K562 (cell line): ENCODE measurements around the gene DHTKD1. TPM values are rescaled to one million over a fixed set of nuclear protein-coding genes. Genes with fewer than 3 reads are reported as not detected.
A peak's percentile ranks its signal among the peaks of the same experiment; 100 is the strongest.

Experiments
- ATF7 ChIP-seq: fragments of 450-650 bp; IDR thresholded peaks from 2 replicates; pipeline ENCODE4 v1.7.1; 2014; ENCODE audit warnings: mild to moderate bottlenecking, moderate library complexity
- ERF ChIP-seq: fragments of 450-650 bp; formaldehyde crosslinking; IDR thresholded peaks from 2 replicates; pipeline ENCODE4 v1.4.0; 2020; ENCODE audit warnings: mild to moderate bottlenecking, mixed read lengths
- FOXJ2 ChIP-seq: fragments of 200-800 bp; sonication (Bioruptor generic); IDR thresholded peaks from 2 replicates; pipeline ENCODE4 v1.6.1; 2016; ENCODE audit warnings: missing genetic modification characterization, missing compliant biosample characterization
- FOXK1 ChIP-seq: sonication (generic); formaldehyde crosslinking; IDR thresholded peaks from 2 replicates; pipeline ENCODE4 v1.8.0; 2022; ENCODE audit warnings: missing genetic modification reagents, mild to moderate bottlenecking, borderline replicate concordance
- HDAC1 ChIP-seq, 2 experiments: fragments of 450-650 bp; IDR thresholded peaks; 2 replicates each; pipeline ENCODE4 v1.6.1; 2016 to 2017; ENCODE audit warnings: inconsistent platforms in 1 of 2, mild to moderate bottlenecking in 1 of 2, moderate library complexity in 1 of 2
- IRF2 ChIP-seq: sonication (generic); formaldehyde crosslinking; IDR thresholded peaks from 2 replicates; pipeline ENCODE4 v1.8.1; 2022; ENCODE audit warnings: mild to moderate bottlenecking, missing genetic modification reagents
- LCOR ChIP-seq: sonication (generic); formaldehyde crosslinking; IDR thresholded peaks from 2 replicates; pipeline ENCODE4 v1.8.0; 2022; ENCODE audit warnings: mild to moderate bottlenecking, missing genetic modification reagents
- MED1 ChIP-seq: sonication (generic); formaldehyde crosslinking; IDR thresholded peaks from 2 replicates; pipeline ENCODE4 v1.8.1; 2023; ENCODE audit warnings: missing genetic modification reagents, borderline replicate concordance
- MYBL2 ChIP-seq, 2 experiments: fragments of 450-650 bp in 1 of 2; sonication (generic) in 1 of 2; formaldehyde crosslinking in 1 of 2; IDR thresholded peaks; 2 replicates each; pipeline versions ENCODE4 v1.6.1 to v1.8.1; 2017 to 2022; ENCODE audit warnings: borderline replicate concordance in 1 of 2, inconsistent platforms in 1 of 2, low read depth in 1 of 2, mild to moderate bottlenecking in 1 of 2, missing genetic modification reagents in 1 of 2, moderate library complexity in 1 of 2
- NFE2L1 ChIP-seq: fragments of 450-650 bp; IDR thresholded peaks from 2 replicates; pipeline ENCODE4 v1.6.1; 2016; ENCODE audit warnings: missing genetic modification characterization, low read depth, mild to moderate bottlenecking, missing compliant biosample characterization, moderate library complexity, borderline replicate concordance
- RBM15 ChIP-seq: fragments of 200-400 bp; formaldehyde crosslinking; IDR thresholded peaks from 2 replicates; pipeline ENCODE4 v1.6.1; 2018; ENCODE audit warnings: mild to moderate bottlenecking, low read length, moderate library complexity; ENCODE audit not compliant: insufficient read depth
- RCOR1 ChIP-seq, 2 experiments: IDR thresholded peaks; 2 replicates each; pipeline ENCODE4 v1.6.1; 2012; ENCODE audit warnings: low read depth in 2 of 2, low read length in 2 of 2, borderline replicate concordance in 1 of 2, improper control_type of control experiment in 1 of 2
- SAP30 ChIP-seq: fragments of 200-600 bp; sonication (generic); IDR thresholded peaks from 2 replicates; pipeline ENCODE4 v1.6.1; 2012; ENCODE audit warnings: borderline replicate concordance, low read depth, mild to moderate bottlenecking, moderate library complexity, low read length, control low read depth, inconsistent platforms; ENCODE audit not compliant: insufficient read depth, poor library complexity, severe bottlenecking
- SMAD4 ChIP-seq: fragments of 250-450 bp; sonication (Bioruptor Pico); conservative IDR thresholded peaks from 2 replicates; pipeline ENCODE4 v1.8.0; 2021; ENCODE audit warnings: inconsistent platforms, mild to moderate bottlenecking, moderate library complexity
- SMARCA4 ChIP-seq: fragments of 450-650 bp; IDR thresholded peaks from 2 replicates; pipeline ENCODE4 v1.6.1; 2016
- SMARCE1 ChIP-seq: fragments of 450-650 bp; IDR thresholded peaks from 2 replicates; pipeline ENCODE4 v1.7.1; 2016; ENCODE audit warnings: mild to moderate bottlenecking
- SP2 ChIP-seq: IDR thresholded peaks from 2 replicates; pipeline ENCODE4 v1.6.1; 2011; ENCODE audit warnings: mild to moderate bottlenecking, low read depth, low read length, moderate library complexity; ENCODE audit not compliant: poor library complexity, severe bottlenecking; ENCODE audit errors: extremely low read depth
- TAF7 ChIP-seq: fragments of 450-650 bp; IDR thresholded peaks from 2 replicates; pipeline ENCODE4 v1.6.1; 2016; ENCODE audit warnings: missing genetic modification characterization, missing compliant biosample characterization
- TCFL5 ChIP-seq: fragments of 250-450 bp; sonication (Bioruptor Pico); conservative IDR thresholded peaks from 2 replicates; pipeline ENCODE4 v1.6.1; 2021; ENCODE audit warnings: mild to moderate bottlenecking, moderate library complexity, matching md5 sums
- TFAM ChIP-seq: fragments of 250-450 bp; sonication (Bioruptor Pico); conservative IDR thresholded peaks from 2 replicates; pipeline ENCODE4 v1.5.0; 2021; ENCODE audit warnings: mild to moderate bottlenecking, moderate library complexity
- ZNF316 ChIP-seq: fragments of 450-650 bp; IDR thresholded peaks from 2 replicates; pipeline ENCODE4 v1.6.1; 2016
- ZNF668 ChIP-seq: fragments of 250-450 bp; sonication (Bioruptor Pico); IDR thresholded peaks from 2 replicates; pipeline ENCODE4 v1.8.0; 2022; ENCODE audit warnings: mild to moderate bottlenecking, inconsistent platforms
- ZNF717 ChIP-seq: fragments of 250-450 bp; sonication (Bioruptor Pico); IDR thresholded peaks from 2 replicates; pipeline ENCODE4 v1.5.0; 2021
- polyA plus RNA-seq, 8 experiments: library from polyadenylated mRNA; depleted of rRNA in 4 of 8; stranded (reverse) in 5 of 8; unstranded in 3 of 8; fragments of >200 nt; fragmentation: Nextera tagmentation in 2 of 8; fragmentation: Illumina TruSeq in 1 of 8; extraction: Ambion mirVana in 2 of 8; extraction: Trizol in 1 of 8; gene quantifications; 2 replicates each; pipeline versions ENCODE4 v1.2.1 to v1.2.3, GENCODE V29; 2011 to 2014; ENCODE audit warnings: inconsistent platforms in 1 of 8, missing spikeins in 1 of 8
- total RNA-seq, 7 experiments: library from RNA; depleted of rRNA in 6 of 7; stranded (reverse); fragments of >200 nt in 6 of 7; fragmentation: Illumina TruSeq in 2 of 7; extraction: Trizol in 2 of 7; gene quantifications; 2 replicates each; pipeline versions ENCODE4 v1.2.1 to v1.2.3, GENCODE V29; 2011 to 2021; ENCODE audit warnings: low replicate concordance in 1 of 7
- TF ChIP-seq, protein P1 (sequence below): fragments of 450-650 bp; IDR thresholded peaks from 2 replicates; pipeline ENCODE4 v1.6.1; 2016; ENCODE audit warnings: missing biosample characterization, missing genetic modification characterization
- TF ChIP-seq, protein P2 (sequence below), 2 experiments: fragments of 450-650 bp in 1 of 2; sonication (generic) in 1 of 2; formaldehyde crosslinking; conservative IDR thresholded peaks; 2 replicates each; pipeline versions ENCODE4 v1.4.0 to v1.8.1; 2020 to 2022; ENCODE audit warnings: mild to moderate bottlenecking in 1 of 2, missing genetic modification reagents in 1 of 2

Gene DHTKD1
- total and polyA plus RNA-seq, 9 of the 15 experiments (the other 6 are each of a cell fraction or from before 2014, with no cell fraction given) = 3.1 to 19.7 (median 6.8) TPM

DNA sequence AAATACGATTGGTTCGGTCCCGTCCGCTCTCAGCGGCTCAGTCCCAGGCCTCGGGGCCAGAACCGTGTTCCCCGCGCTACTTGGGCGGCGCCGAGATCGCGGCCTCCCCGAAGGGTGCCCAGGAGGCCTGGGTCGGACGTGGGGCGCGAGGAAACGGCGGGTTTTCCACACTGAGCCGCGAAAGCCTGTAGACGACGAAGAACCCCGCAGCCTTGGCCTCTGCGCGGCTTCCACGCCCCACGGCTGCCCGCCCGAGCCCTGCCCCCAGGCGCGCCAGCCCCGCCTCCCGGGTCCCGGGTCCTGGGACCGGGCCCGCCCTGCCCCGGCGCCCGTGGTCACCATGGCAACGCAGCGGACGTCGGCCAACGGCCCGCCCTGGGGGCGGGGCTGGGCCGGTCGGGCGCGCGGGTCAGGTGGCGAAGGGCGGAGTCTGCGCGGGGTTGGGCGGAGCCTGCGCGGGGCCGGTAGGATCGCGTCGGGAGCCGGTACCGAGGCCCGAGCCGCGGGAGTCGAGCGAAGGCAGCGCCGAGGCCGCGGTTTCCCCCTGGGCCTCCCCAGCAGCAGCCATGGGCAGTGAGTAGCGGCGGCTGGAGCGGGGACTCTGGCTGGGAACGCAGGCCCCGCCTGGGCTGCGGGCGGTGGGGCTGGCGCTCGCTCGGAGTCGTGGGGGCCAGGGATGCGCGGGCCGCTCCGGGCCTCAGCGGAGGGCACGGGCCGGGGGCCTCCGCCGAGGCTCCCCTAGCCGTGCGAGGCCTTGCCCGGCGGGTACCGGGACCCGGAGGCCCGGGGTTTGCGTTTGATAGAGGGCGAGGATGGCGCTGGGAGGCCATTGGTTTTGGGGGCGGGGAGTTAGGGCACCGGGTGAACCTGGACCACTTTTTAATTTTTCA lies 60.7 kb downstream of the DHTKD1 start, which contains the start of gene SEC61A2 (continued):
- TF ChIP-seq LCOR (CRISPR knock-in tag) (no peak), RBM15 (no peak), ZNF316 (0 out of 2 replicates have a peak, but pooled peaks have one; percentile 35), SAP30 (peak; percentile 36), SMARCA4 (no peak), ERF (CRISPR knock-in tag) (no peak), ATF7 (0 out of 2 replicates have a peak, but pooled peaks have one; percentile 61), RCOR1 (IDR thresholded peaks at IDR 0.05; ENCODE audit: borderline replicate concordance in 1 of 2, low read depth in 2 of 2, low read length in 2 of 2) (no peak), NFE2L1 (no peak), ZNF717 (CRISPR knock-in tag) (no peak), MED1 (CRISPR knock-in tag) (no peak), SP2 (no peak), SMARCE1 (no peak), IRF2 (CRISPR knock-in tag) (no peak), ZNF668 (no peak), HDAC1 (IDR thresholded peaks at IDR 0.05) (peak in 1 of 2 experiments; percentile 53; a peak in 2 of 4 replicates), SMAD4 (CRISPR knock-in tag) (peak; percentile 65), TCFL5 (CRISPR knock-in tag) (no peak), TAF7 (tag) (0 out of 2 replicates have a peak, but pooled peaks have one; percentile 40), FOXK1 (CRISPR knock-in tag) (no peak), FOXJ2 (tag) (no peak; the same call in 1 of the 2 replicates), TFAM (no peak), MYBL2 (IDR thresholded peaks at IDR 0.05; ENCODE audit: low read depth) (no peak), MYBL2 (CRISPR knock-in tag; IDR thresholded peaks at IDR 0.05; ENCODE audit: borderline replicate concordance) (no peak)
- TF ChIP-seq, protein P1, sequence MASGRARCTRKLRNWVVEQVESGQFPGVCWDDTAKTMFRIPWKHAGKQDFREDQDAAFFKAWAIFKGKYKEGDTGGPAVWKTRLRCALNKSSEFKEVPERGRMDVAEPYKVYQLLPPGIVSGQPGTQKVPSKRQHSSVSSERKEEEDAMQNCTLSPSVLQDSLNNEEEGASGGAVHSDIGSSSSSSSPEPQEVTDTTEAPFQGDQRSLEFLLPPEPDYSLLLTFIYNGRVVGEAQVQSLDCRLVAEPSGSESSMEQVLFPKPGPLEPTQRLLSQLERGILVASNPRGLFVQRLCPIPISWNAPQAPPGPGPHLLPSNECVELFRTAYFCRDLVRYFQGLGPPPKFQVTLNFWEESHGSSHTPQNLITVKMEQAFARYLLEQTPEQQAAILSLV (tag) = no peak
- TF ChIP-seq, protein P2, sequence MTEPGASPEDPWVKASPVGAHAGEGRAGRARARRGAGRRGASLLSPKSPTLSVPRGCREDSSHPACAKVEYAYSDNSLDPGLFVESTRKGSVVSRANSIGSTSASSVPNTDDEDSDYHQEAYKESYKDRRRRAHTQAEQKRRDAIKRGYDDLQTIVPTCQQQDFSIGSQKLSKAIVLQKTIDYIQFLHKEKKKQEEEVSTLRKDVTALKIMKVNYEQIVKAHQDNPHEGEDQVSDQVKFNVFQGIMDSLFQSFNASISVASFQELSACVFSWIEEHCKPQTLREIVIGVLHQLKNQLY (CRISPR knock-in tag; conservative IDR thresholded peaks at IDR 0.05) = no peak
